Measurements from ENCODE around the gene MAGEA1.
"Not testable (repeated sequence)": the region's sequence is repeated elsewhere in the genome, so short reads cannot be mapped to it uniquely, and the experiment has no call there.

The MAGEA1 gene, protein sequence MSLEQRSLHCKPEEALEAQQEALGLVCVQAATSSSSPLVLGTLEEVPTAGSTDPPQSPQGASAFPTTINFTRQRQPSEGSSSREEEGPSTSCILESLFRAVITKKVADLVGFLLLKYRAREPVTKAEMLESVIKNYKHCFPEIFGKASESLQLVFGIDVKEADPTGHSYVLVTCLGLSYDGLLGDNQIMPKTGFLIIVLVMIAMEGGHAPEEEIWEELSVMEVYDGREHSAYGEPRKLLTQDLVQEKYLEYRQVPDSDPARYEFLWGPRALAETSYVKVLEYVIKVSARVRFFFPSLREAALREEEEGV

DNA sequence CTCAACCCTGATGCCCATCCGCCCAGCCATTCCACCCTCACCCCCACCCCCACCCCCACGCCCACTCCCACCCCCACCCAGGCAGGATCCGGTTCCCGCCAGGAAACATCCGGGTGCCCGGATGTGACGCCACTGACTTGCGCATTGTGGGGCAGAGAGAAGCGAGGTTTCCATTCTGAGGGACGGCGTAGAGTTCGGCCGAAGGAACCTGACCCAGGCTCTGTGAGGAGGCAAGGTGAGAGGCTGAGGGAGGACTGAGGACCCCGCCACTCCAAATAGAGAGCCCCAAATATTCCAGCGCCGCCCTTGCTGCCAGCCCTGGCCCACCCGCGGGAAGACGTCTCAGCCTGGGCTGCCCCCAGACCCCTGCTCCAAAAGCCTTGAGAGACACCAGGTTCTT is at the start of gene MAGEA1:
MAGEA1 (plus strand) TSS at position 154 of the 400 bp plus-strand sequence. CDS start 3,106 bp downstream, outside the sequence.
- DNase-seq (ENCODE audit: low read depth, low spot score), result no peak

DNA sequence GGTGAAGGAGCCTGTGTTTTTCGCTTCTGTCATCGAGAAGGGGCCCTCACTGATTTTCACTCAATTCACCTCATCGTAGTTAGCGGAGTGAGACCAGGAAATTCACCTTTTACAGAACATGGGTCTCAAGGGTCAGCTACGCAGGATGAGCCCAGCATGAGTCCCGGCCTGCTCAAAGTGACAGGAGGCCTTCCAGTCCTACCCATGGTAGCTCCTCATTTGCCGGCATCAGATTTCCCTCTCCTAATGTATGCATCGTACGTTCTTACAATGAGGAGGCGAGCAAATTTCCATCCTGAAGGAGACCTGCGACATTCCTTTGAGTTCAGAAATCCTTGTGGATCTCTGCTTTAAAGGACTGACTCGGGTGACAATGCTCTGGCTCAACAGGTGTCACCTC is 46.2 kb upstream of the MAGEA1 start:
- DNase-seq (ENCODE audit: low read depth, low spot score), result not testable (repeated sequence)

DNA sequence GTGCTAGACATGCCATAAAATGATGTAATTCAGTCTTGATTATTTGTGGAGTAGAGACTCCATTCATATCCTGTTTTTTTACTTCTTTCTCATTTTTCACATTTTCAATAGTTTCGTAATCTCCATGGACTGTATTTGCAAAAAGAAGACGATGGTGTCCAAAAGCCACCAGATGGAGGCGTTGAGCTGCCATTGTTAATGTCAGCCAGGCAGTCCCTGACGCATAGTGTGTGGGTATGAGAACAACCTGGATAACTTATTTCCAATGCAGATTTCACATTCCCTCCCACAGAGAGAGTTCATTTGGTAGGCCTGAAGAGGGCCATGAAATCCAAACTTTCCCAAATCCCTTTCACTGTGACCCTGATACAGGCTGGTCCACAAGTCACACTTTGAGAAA is 40.0 kb upstream of the MAGEA1 start:
- DNase-seq (ENCODE audit: low read depth, low spot score), result not testable (repeated sequence)

DNA sequence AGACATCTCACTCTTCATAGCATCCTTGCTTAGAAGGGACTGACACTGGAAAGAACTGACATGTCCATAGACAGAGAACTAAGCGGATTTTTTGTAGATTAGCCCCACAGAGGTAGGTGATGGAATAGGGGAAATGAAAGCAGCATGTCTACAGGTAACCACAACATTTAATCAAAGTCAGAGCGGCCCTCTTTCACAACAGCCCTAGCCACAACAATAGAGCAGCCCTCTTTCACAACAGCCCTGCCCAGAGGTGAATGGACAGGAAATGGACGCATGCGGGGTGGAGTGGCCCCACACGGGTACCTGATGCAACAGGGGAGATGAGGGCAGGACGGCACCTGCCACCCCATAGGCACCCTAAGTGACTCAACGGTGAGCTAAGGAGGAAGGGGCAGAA is 32.8 kb upstream of the MAGEA1 start:
- not testable (repeated sequence) for DNase-seq (ENCODE audit: low read depth, low spot score)

DNA sequence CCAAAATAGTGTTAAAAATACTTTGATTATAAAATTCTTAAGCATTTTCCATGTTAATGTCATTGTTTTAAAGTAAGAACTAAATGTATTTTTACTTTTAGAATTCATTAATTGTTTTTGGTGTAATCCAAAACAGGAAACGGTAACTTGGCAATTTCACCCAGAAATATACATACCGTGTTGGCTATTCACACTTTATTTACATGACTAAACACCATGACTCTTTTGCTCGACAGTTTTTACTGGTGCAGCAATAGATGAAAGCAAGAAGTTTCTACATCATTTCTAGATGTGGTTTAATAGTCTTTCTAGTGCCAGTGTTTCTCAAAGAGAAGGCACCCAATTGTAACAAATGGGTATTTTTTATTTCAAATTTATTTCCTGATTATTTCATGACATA is 25.6 kb upstream of the MAGEA1 start:
- no peak for DNase-seq (ENCODE audit: low read depth, low spot score)

DNA sequence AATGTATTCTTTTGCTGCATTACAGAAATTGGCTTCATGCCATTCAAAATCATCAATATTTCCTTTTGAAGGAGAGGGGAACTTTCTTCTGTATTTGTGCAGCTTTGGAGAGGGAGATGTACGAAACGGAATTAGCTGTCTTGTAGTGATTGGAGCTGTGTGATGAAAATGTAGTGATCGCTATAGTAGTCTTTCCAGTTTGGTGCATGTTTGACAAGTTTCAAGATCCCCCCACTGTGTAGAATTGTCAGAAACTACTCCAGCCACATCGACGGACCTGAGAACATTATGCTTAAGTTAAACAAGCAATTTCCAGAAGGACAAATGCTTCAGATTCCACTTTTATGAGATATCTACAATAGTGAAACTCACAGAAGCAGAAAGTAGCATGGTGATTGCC is 21.6 kb upstream of the MAGEA1 start:
- no peak for DNase-seq (ENCODE audit: low read depth, low spot score)

DNA sequence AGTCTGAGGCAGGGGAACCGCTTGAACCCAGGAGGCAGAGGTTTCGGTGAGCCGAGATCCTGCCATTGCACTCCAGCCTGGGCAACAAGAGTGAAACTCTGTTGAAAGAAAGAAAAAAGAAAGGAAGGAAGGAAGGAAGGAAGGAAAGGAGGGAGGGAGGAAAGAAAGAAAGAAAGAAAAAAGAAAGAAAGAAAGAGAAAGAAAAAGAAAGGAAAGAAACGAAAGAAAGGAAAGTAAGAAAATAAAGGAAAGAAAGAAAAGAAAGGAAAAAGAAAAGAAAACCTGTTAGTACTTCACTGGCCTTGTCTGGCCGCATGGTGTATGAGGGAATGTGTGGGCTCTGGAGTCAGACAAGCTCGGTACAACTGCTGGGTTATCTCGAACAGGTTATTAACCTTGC is 20.8 kb upstream of the MAGEA1 start:
- DNase-seq (ENCODE audit: low read depth, low spot score), result no peak

DNA sequence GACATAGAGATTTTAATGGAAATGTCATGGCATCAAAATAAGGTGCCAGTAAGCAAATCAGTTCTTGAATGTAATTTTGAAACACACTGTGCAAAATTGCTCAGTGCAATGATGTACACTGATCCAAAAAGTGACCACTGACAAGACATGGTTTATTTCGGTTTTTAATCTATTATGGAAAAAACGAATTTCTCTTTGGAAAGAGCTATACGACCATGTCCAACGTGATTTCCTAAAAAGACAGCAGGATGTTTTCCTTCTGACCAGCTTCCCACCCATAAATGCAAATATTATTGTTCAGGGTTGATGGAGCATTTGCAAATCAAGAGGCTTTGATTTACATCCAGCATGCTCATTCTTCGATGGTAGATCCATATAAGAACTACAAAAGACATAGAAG is 17.1 kb upstream of the MAGEA1 start:
- no peak for DNase-seq (ENCODE audit: low read depth, low spot score)

DNA sequence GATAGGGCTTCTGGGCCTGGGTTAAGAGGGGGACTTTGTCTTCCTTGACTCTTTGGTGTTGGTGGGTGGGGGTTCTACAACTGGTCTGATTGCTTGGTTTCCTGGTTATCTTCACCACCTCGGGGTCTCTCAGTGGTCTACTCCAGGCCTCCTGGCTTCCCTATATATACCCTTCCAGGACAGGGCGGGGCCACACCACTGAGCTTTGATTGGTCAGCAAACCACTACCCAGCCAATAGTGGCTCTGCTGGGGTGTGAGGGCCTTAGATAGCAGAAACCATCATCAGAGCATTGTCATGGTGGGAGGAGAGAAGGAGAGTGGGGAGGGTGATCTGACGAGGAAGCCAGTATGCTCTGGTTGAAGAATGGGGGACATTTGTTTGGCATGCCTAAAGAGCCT is 14.4 kb upstream of the MAGEA1 start:
- no peak for DNase-seq (ENCODE audit: low read depth, low spot score)

DNA sequence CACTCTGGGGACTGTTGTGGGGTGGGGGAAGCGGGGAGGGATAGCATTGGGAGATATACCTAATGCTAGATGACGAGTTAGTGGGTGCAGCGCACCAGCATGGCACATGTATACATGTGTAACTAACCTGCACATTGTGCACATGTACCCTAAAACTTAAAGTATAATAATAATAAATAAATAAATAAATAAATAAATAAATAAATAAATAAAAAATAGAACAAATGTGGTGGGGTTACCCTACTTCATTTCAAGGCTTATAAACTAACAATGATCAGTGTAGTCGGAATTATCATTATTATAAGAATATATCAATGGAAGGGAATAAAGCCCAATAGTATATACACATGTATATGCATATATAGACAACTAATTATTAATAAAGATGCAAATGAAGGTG is 10.7 kb upstream of the MAGEA1 start:
- not testable (repeated sequence) for DNase-seq (ENCODE audit: low read depth, low spot score)

DNA sequence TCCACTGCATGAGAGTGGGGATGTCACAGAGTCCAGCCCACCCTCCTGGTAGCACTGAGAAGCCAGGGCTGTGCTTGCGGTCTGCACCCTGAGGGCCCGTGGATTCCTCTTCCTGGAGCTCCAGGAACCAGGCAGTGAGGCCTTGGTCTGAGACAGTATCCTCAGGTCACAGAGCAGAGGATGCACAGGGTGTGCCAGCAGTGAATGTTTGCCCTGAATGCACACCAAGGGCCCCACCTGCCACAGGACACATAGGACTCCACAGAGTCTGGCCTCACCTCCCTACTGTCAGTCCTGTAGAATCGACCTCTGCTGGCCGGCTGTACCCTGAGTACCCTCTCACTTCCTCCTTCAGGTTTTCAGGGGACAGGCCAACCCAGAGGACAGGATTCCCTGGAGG is 2.7 kb downstream of the MAGEA1 start:
- no peak for DNase-seq (ENCODE audit: low read depth, low spot score)

DNA sequence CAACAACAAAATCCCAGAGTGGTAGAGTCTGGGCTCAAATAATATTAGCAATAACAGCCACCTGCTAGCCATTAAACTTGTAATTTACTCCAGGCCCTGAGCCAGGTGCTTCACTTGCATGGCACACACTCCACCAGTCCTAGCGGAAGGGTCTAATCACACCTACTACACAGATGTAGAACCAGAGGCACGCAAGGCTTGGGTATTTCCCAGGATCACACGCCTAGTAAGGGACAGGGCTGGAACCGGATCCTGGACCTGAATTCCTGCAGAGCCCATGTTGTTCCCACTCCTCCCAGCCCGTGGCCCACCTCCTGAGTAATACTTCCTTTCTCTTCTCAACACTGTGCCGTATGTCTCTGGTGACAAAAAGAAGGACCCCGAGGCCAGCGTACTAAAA is 5.7 kb downstream of the MAGEA1 start:
- no peak for DNase-seq (ENCODE audit: low read depth, low spot score)

DNA sequence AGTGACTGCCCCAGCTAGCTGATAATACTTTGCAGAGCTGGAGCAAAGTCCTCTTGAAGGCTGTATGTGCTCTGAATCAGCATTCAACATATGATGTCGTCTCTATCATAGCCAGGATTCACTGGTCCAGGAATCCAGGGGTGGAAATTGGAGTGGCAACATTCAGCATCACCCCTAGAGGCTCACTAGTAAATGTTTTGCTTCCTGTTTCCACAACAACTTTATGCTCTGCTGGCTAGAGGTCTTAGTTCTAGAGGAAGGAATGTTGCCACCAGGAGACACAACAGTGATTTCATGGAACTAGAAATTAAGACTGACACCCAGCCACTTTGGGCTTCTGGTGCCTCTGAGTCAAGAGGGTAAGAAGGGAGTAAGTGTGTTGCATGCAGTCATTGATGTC is 11.3 kb downstream of the MAGEA1 start:
- no peak for DNase-seq (ENCODE audit: low read depth, low spot score)

DNA sequence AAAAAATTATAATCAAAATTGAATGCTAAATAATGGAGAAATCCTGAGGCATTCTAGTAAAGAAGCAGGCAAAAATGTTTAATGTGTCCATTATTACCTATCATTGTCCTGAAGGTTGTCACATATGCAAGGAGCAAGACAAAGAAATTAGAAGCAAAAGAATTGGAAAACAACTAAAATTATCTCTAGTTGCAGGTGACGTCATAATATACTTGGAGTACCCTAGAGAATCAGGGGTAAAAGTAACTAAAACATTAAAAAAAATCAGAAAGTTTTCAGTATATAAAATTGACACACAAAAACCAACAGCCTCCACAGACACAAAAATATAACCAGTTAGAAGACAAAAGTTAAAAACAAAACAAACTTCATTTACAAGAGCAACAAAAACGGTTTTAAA is 21.4 kb downstream of the MAGEA1 start:
- DNase-seq (ENCODE audit: low read depth, low spot score), result no peak

DNA sequence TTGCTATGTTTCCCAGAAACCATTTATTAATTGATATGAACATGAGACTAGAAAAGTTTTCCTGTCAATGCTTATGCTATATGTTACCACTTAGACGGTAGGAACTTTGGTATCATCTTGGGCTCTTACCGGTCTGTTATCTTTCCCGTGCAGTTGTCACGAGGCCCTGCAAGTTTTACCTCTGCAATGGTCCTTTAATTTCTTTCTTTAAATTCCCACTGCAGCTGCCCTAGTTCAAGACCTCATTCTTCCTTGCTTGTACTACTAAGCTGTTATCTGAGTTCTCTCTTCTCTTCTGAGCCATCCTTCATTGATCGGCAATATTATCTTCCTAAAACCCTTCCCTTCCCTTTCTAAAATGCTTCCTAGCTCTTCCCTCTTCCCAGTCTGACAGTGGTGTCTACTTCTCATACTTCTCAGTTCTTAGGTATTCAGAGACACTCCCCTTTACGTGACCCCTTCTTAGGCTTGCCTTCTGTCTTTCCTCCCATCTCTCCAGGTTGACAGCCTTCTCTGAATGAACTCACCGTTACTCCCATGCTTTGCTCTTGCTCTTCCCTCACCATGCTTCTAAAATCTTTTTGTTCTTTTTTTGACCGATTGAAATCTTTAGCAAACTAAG is 27.5 kb downstream of the MAGEA1 start:
- DNase-seq (ENCODE audit: low read depth, low spot score), result no peak

DNA sequence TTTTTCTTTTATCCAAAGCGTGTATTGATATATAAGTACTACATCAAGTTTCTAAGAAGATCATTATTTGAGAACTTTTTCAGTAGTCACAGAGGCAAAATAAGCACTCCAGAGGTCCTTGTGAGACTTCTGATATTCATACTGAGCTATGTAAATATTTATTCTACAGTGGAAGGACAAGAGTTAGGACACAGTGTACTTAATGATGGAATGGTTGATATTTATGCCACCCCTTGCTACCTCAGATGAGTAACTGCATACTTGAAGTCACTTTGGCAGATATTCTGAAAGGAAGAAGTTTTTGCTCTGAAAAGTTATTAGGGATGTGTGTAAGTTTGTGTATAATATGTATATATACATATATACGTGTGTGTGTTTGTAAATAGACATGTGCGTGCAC is 30.3 kb downstream of the MAGEA1 start:
- DNase-seq (ENCODE audit: low read depth, low spot score), result no peak

DNA sequence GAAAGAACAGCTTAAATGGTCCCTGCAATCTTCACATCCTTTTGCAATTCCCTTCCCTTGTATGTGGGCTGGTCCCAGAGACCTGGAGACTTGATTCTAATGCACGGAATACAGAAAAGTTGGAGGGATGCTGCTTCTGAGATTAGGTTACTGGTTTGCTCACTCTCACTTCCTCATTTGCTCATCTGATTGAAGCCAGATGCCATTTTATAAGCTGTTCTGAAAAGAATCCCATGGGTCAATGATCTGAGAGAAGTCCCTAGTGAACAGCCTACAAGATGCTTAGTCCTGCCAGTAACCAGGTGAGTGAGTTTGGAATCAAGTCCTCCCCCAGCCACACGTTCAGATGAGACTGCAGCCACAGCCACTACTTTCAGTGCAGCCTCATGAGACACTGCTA is 35.9 kb downstream of the MAGEA1 start:
- DNase-seq (ENCODE audit: low read depth, low spot score), result no peak

DNA sequence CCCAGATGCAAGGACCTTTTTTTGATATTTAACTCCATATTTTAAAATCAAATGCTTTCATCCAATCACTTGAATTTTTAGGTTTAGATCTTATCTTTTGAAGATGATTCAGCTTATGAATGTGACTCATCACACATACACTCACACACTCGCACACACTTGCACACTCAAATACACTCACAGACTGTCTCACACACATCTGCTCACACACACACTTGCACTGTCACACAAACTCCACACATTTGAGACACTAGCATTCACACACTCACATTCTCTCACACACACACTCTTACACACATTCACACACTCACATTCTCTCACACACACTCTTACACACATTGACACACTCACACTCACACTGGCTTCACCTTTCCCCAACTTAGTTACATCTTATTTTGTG is 37.8 kb downstream of the MAGEA1 start:
- no peak for DNase-seq (ENCODE audit: low read depth, low spot score)

DNA sequence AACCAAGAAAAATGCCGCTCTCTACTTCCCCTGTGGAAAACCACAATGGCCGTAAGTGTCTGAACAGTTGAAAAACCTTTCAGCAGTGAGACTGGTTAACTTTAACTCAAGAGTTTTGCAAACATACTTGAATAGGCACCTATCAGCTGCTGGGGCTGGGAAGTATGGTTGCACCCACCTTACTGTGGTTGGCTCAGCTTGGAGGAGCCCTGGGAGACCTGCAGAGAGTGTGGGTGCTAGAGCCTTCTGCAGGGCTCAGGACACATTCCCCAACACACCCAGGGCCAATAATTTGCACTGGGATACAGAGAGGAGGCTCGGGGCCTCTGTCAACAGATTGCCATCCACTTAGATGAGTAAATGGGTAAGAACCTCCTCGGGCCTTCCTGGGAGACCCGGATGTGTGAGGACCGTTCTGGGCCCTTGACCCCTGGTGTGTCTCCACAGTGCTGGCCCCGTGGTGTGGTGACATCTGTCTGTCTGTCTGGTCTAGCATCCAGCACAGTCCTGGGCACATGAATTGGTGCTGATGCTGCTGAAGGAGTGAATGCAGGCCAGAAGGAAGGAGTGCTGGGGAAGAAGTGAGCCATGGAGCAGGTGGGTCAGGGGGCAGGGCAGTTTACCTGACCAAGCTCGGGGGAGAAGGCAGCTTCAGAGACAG is 46.5 kb downstream of the MAGEA1 start:
- DNase-seq (ENCODE audit: low read depth, low spot score), result no peak

DNA sequence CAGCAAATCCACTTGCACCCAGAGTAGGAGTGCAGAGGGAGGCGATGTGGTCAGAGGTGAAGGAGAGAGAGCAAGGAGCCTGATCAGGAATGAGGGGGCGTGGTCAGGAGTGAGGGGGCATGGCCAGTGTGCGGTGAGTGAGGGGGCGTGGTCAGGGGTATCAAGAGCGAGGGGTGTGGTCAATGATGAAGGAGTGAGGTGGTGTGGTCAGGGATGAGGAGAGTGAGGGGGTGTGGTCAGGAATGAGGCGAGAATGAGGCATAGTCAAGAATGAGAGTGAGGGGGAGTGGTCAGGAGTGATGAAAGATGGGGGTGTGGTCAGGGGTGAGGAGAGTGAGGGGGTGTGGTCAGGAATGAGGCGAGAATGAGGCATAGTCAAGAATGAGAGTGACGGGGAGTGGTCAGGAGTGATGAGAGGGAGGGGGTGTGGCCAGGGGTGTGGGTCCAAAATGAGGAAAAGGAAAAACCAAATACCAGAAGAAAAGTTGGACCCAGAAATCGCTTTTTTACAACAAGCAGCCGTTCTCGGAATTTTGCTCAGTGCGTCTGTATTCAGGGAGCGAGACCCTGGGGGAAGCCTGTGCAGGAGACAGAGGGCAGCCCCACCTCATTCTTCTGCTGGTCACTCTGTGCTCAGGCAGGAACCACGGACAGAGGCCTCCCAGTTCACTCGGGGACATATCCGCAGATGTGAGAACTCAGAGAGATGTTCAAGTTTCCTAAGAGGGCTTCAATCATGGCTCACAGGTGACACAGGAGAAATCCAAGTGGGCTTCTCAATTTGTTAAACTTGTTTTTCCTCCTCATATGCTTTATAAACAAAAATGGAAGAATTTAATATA is 47.5 kb downstream of the MAGEA1 start:
- DNase-seq (ENCODE audit: low read depth, low spot score), result no peak

All from smooth muscle cell of the brain vasculature (primary cell).